K562 (cell line): ENCODE results near the gene ELF3. TPM values are rescaled to one million over a fixed set of nuclear protein-coding genes. Genes with fewer than 3 reads are reported as not detected.
A peak's percentile ranks its signal among the peaks of the same experiment; 100 is the strongest.

Experiments
- CAMTA2 ChIP-seq: fragments of 250-450 bp; sonication (Bioruptor Pico); conservative IDR thresholded peaks from 2 replicates; pipeline ENCODE4 v1.5.1; 2022
- CBX1 ChIP-seq: sonication (generic); IDR thresholded peaks from 2 replicates; pipeline ENCODE4 v1.6.1; 2016; ENCODE audit warnings: antibody characterized with exemption, low read depth, mild to moderate bottlenecking
- CC2D1A ChIP-seq: fragments of 450-650 bp; IDR thresholded peaks from 2 replicates; pipeline ENCODE4 v1.6.1; 2017; ENCODE audit warnings: mild to moderate bottlenecking
- CREB1 ChIP-seq, 2 experiments: sonication (generic) in 1 of 2; formaldehyde crosslinking in 1 of 2; IDR thresholded peaks; 2 replicates each; pipeline versions ENCODE4 v1.6.1 to v1.8.0; 2012 to 2022; ENCODE audit warnings: inconsistent platforms in 1 of 2, mild to moderate bottlenecking in 1 of 2, missing genetic modification reagents in 1 of 2, moderate library complexity in 1 of 2
- HNRNPK ChIP-seq: fragments of 200-400 bp; formaldehyde crosslinking; IDR thresholded peaks from one replicate; pipeline ENCODE4 v1.6.1; 2018; ENCODE audit warnings: mild to moderate bottlenecking, low read depth, low read length; ENCODE audit not compliant: poor library complexity, severe bottlenecking
- JUN ChIP-seq, 2 experiments: sonication (generic) in 1 of 2; formaldehyde crosslinking in 1 of 2; IDR thresholded peaks; 2 replicates each; pipeline versions ENCODE4 v1.6.1 to v1.8.0; 2012 to 2022; ENCODE audit warnings: borderline replicate concordance in 2 of 2, mild to moderate bottlenecking in 2 of 2, improper control_type of control experiment in 1 of 2, low read depth in 1 of 2, low read length in 1 of 2, missing genetic modification reagents in 1 of 2
- JUNB ChIP-seq: fragments of 450-650 bp; formaldehyde crosslinking; conservative IDR thresholded peaks from 2 replicates; pipeline ENCODE4 v1.4.0; 2020; ENCODE audit warnings: mild to moderate bottlenecking
- NR2C1 ChIP-seq, 2 experiments: fragments of 450-650 bp; IDR thresholded peaks; 2 replicates each; pipeline ENCODE4 v1.6.1; 2017; ENCODE audit warnings: mild to moderate bottlenecking in 2 of 2, antibody characterized with exemption in 1 of 2, inconsistent platforms in 1 of 2, missing compliant biosample characterization in 1 of 2, missing genetic modification characterization in 1 of 2
- PBX2 ChIP-seq, 2 experiments: IDR thresholded peaks in 1 of 2; conservative IDR thresholded peaks in 1 of 2; 2 replicates each; pipeline ENCODE4 v1.6.1; 2016; ENCODE audit warnings: low read depth in 2 of 2, mild to moderate bottlenecking in 1 of 2, missing compliant biosample characterization in 1 of 2, missing genetic modification characterization in 1 of 2, moderate library complexity in 1 of 2
- PPARD ChIP-seq: fragments of 250-450 bp; sonication (Bioruptor Pico); IDR thresholded peaks from 2 replicates; pipeline ENCODE4 v1.8.0; 2022; ENCODE audit warnings: inconsistent platforms, mild to moderate bottlenecking, moderate library complexity
- RAD21 ChIP-seq, 2 experiments: fragments of 250-450 bp in 1 of 2; fragments of 450-650 bp in 1 of 2; sonication (Bioruptor Pico) in 1 of 2; formaldehyde crosslinking in 1 of 2; IDR thresholded peaks in 1 of 2; conservative IDR thresholded peaks in 1 of 2; 2 replicates each; pipeline versions ENCODE4 v1.4.0 to v1.8.0; 2020 to 2022; ENCODE audit warnings: mild to moderate bottlenecking in 2 of 2, moderate library complexity in 1 of 2
- RBM34 ChIP-seq: fragments of 200-400 bp; formaldehyde crosslinking; IDR thresholded peaks from 2 replicates; pipeline ENCODE4 v1.6.1; 2018; ENCODE audit warnings: low read length, borderline replicate concordance; ENCODE audit not compliant: insufficient read depth
- TCFL5 ChIP-seq: fragments of 250-450 bp; sonication (Bioruptor Pico); conservative IDR thresholded peaks from 2 replicates; pipeline ENCODE4 v1.6.1; 2021; ENCODE audit warnings: mild to moderate bottlenecking, moderate library complexity, matching md5 sums
- ZC3H4 ChIP-seq: sonication (generic); formaldehyde crosslinking; IDR thresholded peaks from 2 replicates; pipeline ENCODE4 v1.9.0; 2021; ENCODE audit warnings: missing genetic modification reagents, borderline replicate concordance
- ZNF124 ChIP-seq: sonication (generic); formaldehyde crosslinking; IDR thresholded peaks from 2 replicates; pipeline ENCODE4 v1.8.1; 2022; ENCODE audit warnings: missing genetic modification reagents
- ZNF165 ChIP-seq: fragments of 250-450 bp; sonication (Bioruptor Pico); IDR thresholded peaks from 2 replicates; pipeline ENCODE4 v1.4.0; 2020; ENCODE audit warnings: borderline replicate concordance
- ZNF764 ChIP-seq: fragments of 250-450 bp; sonication (Bioruptor Pico); IDR thresholded peaks from 2 replicates; pipeline ENCODE4 v1.4.0; 2020; ENCODE audit warnings: low read depth, mild to moderate bottlenecking, moderate library complexity
- ZSCAN32 ChIP-seq: fragments of 450-650 bp; formaldehyde crosslinking; IDR thresholded peaks from 2 replicates; pipeline ENCODE4 v1.4.0; 2020; ENCODE audit warnings: mild to moderate bottlenecking, moderate library complexity
- polyA plus RNA-seq, 8 experiments: library from polyadenylated mRNA; depleted of rRNA in 4 of 8; stranded (reverse) in 5 of 8; unstranded in 3 of 8; fragments of >200 nt; fragmentation: Nextera tagmentation in 2 of 8; fragmentation: Illumina TruSeq in 1 of 8; extraction: Ambion mirVana in 2 of 8; extraction: Trizol in 1 of 8; gene quantifications; 2 replicates each; pipeline versions ENCODE4 v1.2.1 to v1.2.3, GENCODE V29; 2011 to 2014; ENCODE audit warnings: inconsistent platforms in 1 of 8, missing spikeins in 1 of 8
- total RNA-seq, 7 experiments: library from RNA; depleted of rRNA in 6 of 7; stranded (reverse); fragments of >200 nt in 6 of 7; fragmentation: Illumina TruSeq in 2 of 7; extraction: Trizol in 2 of 7; gene quantifications; 2 replicates each; pipeline versions ENCODE4 v1.2.1 to v1.2.3, GENCODE V29; 2011 to 2021; ENCODE audit warnings: low replicate concordance in 1 of 7
- TF ChIP-seq, protein P1 (sequence below): fragments of 450-650 bp; conservative IDR thresholded peaks from 2 replicates; pipeline ENCODE4 v1.6.1; 2016; ENCODE audit warnings: missing genetic modification characterization, low read depth, mild to moderate bottlenecking, missing compliant biosample characterization, moderate library complexity
- TF ChIP-seq, protein P2 (sequence below), 2 experiments: fragments of 450-650 bp in 1 of 2; sonication (generic) in 1 of 2; formaldehyde crosslinking in 1 of 2; IDR thresholded peaks in 1 of 2; conservative IDR thresholded peaks in 1 of 2; 2 replicates each; pipeline versions ENCODE4 v1.6.1 to v1.8.1; 2016 to 2023; ENCODE audit warnings: mild to moderate bottlenecking in 2 of 2, moderate library complexity in 2 of 2, inconsistent platforms in 1 of 2, missing genetic modification reagents in 1 of 2

Gene ELF3
- total and polyA plus RNA-seq, 9 of the 15 experiments (the other 6 are each of a cell fraction or from before 2014, with no cell fraction given): 0.03 to 1.2 (median 0.07) TPM; not detected in 4

DNA sequence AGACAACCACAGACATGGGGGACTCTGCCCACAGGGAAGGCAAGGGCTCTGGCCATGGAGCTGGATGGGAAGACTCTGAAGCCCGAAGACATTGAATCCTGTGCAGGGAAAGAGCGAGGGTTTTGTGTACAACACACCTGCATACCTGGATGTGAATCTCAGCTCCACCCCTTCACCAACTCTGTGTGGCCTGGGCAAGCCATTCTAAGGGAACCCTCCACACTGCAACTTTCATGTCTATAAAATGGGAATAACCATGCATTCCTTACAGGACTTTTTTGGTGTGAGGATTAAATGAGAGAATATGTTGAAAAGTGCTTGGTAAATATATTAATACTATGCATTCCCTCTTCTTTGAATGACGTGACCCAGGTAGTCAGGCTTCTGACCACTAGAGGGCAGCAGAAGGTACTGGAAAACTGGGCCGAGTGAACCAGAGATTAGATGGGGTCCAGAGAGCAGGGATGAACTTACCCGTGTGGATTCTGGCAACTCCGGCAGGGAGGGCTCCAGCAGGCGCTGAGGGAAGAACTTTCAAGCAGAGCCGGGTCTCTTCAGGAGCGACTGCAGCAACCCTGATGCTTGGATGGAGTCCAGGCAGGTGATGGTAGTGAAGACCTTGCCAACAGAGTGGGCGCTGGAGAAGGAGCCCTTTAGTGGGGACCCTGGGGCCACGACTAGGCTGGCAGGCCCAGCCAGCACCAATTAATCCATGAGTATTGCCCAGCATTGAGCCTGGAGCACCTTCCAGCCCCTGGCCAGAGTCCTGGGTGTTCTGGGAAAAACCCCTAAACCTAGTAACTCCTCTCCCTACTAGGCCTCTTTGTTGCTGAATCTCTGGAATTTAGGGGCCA is 834 bp upstream of the ELF3 start (continued):
- TF ChIP-seq CREB1 (IDR thresholded peaks at IDR 0.05) (no peak), CREB1 (CRISPR knock-in tag; IDR thresholded peaks at IDR 0.05) (peak; percentile 46; the same call in 1 of the 2 replicates), PPARD (CRISPR knock-in tag) (no peak), ZNF124 (no peak), CAMTA2 (CRISPR knock-in tag) (no peak), CC2D1A (peak; percentile 59; the same call in 1 of the 2 replicates), HNRNPK (no peak), TCFL5 (no peak), RAD21 (CRISPR knock-in tag; conservative IDR thresholded peaks at IDR 0.05 in 1 of 2, IDR thresholded peaks at IDR 0.05 in 1 of 2) (peak; percentile 94 to 97), RBM34 (no peak), CBX1 (no peak), JUNB (CRISPR knock-in tag) (no peak), NR2C1 (IDR thresholded peaks at IDR 0.05) (no peak), NR2C1 (tag; IDR thresholded peaks at IDR 0.05) (no peak), ZNF764 (CRISPR knock-in tag) (no peak), ZNF165 (CRISPR knock-in tag) (0 out of 2 replicates have a peak, but pooled peaks have one; percentile 47), JUN (IDR thresholded peaks at IDR 0.05; ENCODE audit: borderline replicate concordance, low read depth, low read length) (peak; percentile 68; the same call in 1 of the 2 replicates), JUN (CRISPR knock-in tag; IDR thresholded peaks at IDR 0.05; ENCODE audit: borderline replicate concordance) (no peak), ZC3H4 (no peak), PBX2 (CRISPR knock-in tag; IDR thresholded peaks at IDR 0.05; ENCODE audit: low read depth) (no peak), PBX2 (tag; conservative IDR thresholded peaks at IDR 0.05; ENCODE audit: low read depth) (peak; percentile 21; the same call in 1 of the 2 replicates), ZSCAN32 (CRISPR knock-in tag) (no peak)
- TF ChIP-seq, protein P1, sequence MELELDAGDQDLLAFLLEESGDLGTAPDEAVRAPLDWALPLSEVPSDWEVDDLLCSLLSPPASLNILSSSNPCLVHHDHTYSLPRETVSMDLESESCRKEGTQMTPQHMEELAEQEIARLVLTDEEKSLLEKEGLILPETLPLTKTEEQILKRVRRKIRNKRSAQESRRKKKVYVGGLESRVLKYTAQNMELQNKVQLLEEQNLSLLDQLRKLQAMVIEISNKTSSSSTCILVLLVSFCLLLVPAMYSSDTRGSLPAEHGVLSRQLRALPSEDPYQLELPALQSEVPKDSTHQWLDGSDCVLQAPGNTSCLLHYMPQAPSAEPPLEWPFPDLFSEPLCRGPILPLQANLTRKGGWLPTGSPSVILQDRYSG (tag): 0 out of 2 replicates have a peak, but pooled peaks have one; percentile 29
- TF ChIP-seq, protein P2, sequence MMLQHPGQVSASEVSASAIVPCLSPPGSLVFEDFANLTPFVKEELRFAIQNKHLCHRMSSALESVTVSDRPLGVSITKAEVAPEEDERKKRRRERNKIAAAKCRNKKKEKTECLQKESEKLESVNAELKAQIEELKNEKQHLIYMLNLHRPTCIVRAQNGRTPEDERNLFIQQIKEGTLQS (IDR thresholded peaks at IDR 0.05): peak; percentile 40; the same call in 1 of the 2 replicates
- TF ChIP-seq, protein P2 (CRISPR knock-in tag; conservative IDR thresholded peaks at IDR 0.05): no peak
